Measurements from ENCODE around the gene IRAK3. TPM values are rescaled to one million over a fixed set of nuclear protein-coding genes. Genes with fewer than 3 reads are reported as not detected.

Gene IRAK3
- total RNA-seq, 1 experiment from 2014 or later: 12.0 TPM

DNA sequence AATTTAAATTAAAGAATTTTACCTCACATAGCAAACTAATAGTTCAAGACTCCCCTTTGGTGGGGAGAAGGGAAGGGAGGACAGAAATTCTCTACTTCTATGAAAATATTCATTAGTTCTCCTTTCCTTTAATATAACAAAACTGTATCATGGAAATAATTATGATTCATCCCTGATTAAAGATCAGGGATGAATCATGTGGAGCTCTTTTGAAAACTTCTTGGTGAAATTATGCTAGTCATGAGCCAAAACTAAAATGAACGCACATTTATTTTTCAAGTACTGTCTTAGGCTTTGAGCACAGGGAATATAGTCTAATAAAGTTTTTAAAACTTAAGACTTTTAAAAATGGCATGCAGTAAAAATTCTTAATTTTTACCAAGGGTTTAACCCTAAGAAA is 36.3 kb upstream of the IRAK3 start:
- H3K9me3 Mint-ChIP-seq (ENCODE audit: low read depth, unreplicated experiment): no peaks in the 10 kb centered on the region
- H3K27ac Mint-ChIP-seq (ENCODE audit: unreplicated experiment): no peak overlapping the region
- H3K36me3 Mint-ChIP-seq (ENCODE audit: insufficient read depth, unreplicated experiment): peaks cover 3% of the 10 kb centered on the region
- H3K27me3 Mint-ChIP-seq (ENCODE audit: unreplicated experiment): no peaks in the 10 kb centered on the region
- CTCF ChIA-PET: no interaction called here
- H3K4me1 Mint-ChIP-seq (ENCODE audit: low read depth, unreplicated experiment): peaks cover 33% of the 10 kb centered on the region
- TF ChIP-seq, protein P1, sequence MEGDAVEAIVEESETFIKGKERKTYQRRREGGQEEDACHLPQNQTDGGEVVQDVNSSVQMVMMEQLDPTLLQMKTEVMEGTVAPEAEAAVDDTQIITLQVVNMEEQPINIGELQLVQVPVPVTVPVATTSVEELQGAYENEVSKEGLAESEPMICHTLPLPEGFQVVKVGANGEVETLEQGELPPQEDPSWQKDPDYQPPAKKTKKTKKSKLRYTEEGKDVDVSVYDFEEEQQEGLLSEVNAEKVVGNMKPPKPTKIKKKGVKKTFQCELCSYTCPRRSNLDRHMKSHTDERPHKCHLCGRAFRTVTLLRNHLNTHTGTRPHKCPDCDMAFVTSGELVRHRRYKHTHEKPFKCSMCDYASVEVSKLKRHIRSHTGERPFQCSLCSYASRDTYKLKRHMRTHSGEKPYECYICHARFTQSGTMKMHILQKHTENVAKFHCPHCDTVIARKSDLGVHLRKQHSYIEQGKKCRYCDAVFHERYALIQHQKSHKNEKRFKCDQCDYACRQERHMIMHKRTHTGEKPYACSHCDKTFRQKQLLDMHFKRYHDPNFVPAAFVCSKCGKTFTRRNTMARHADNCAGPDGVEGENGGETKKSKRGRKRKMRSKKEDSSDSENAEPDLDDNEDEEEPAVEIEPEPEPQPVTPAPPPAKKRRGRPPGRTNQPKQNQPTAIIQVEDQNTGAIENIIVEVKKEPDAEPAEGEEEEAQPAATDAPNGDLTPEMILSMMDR (IDR thresholded peaks at IDR 0.05; ENCODE audit: unreplicated experiment): no peak
- no peak for DNase-seq
- intact Hi-C loops (cut with micrococcal nuclease; ENCODE audit: unreplicated experiment): no loop called here
- no peak overlapping the region for H3K4me3 Mint-ChIP-seq (ENCODE audit: low read depth, unreplicated experiment)
- no TSS peak for BruUV-seq (replicated peaks)

DNA sequence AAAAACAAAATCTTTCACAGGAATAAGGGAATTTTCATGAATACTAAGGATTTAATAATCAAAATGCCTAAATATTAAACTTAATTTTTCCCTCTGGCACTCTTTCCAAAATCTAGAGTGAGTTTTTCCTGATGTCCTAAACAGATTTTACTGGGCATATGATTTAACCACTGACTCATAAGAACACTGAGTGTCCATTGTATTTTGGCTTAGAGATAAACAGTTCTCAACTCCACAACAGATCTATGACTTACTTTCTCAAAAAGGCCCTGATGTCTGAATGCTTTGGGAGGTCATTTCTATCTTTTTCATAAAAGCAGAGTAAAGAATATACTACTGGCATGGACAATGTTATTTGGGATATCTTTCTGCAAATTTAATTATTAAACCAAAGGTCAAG is 34.2 kb upstream of the IRAK3 start:
- Mint-ChIP-seq H3K36me3 (ENCODE audit: insufficient read depth, unreplicated experiment) (peaks cover 18% of the 10 kb centered on the region), H3K27ac (ENCODE audit: unreplicated experiment) (no peak overlapping the region), H3K9me3 (ENCODE audit: low read depth, unreplicated experiment) (peaks cover 8% of the 10 kb centered on the region), H3K27me3 (ENCODE audit: unreplicated experiment) (no peaks in the 10 kb centered on the region), H3K4me3 (ENCODE audit: low read depth, unreplicated experiment) (no peak overlapping the region), H3K4me1 (ENCODE audit: low read depth, unreplicated experiment) (peaks cover 33% of the 10 kb centered on the region)
- BruUV-seq (replicated peaks): no TSS peak
- TF ChIP-seq, protein P1 (IDR thresholded peaks at IDR 0.05; ENCODE audit: unreplicated experiment): no peak
- CTCF ChIA-PET: no interaction called here
- intact Hi-C loops (cut with micrococcal nuclease; ENCODE audit: unreplicated experiment): no loop called here
- no peak for DNase-seq

DNA sequence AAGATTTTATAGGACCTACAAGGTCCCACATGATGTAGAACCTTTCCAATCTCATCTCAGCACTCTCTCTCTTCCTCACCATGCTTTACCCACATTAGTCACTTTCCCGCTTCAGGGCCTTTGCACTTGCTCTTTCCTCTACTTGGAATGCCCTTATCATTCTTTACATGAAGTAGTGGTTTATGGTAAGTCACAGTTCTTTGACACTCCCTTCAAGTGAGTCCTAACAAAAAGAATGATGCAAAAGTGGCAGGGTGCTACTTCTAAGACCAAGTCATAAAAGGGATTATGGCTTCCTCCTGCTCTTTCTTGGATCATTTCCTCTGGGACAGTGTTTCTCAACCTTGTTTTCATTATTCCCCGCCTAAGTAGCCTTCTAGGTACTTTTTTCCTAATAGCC is 32.4 kb upstream of the IRAK3 start:
- CTCF ChIA-PET: no interaction called here
- intact Hi-C loops (cut with micrococcal nuclease; ENCODE audit: unreplicated experiment): no loop called here

DNA sequence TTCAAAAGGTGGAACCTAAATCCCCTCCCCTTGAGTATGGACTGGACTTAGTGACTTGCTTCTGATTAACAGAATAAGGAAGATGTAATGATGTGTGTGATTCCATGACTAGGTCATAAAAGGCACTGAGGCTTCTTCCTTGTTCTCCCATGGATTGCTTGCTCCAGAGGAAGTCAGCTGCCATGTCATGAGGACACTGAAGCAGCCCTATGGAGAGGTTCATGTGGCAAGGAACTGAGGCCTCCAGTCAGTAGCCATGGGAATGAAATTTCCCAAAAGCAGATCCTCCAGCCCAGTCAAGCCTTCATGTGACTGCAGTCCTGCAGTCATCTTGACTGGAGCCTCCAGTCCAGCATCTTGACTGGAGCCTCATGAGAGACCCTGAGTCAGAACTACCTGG is 29.9 kb upstream of the IRAK3 start:
- no TSS peak for BruUV-seq (replicated peaks)

More for the DNA sequence above, 32.4 kb upstream of the IRAK3 start:
- Mint-ChIP-seq H3K27ac (ENCODE audit: unreplicated experiment) (no peak overlapping the region), H3K36me3 (ENCODE audit: insufficient read depth, unreplicated experiment) (peaks cover 19% of the 10 kb centered on the region), H3K4me1 (ENCODE audit: low read depth, unreplicated experiment) (peaks cover 33% of the 10 kb centered on the region), H3K27me3 (ENCODE audit: unreplicated experiment) (no peaks in the 10 kb centered on the region), H3K9me3 (ENCODE audit: low read depth, unreplicated experiment) (peaks cover 10% of the 10 kb centered on the region), H3K4me3 (ENCODE audit: low read depth, unreplicated experiment) (no peak overlapping the region)
- TF ChIP-seq, protein P1 (IDR thresholded peaks at IDR 0.05; ENCODE audit: unreplicated experiment): no peak
- DNase-seq: no peak
- BruUV-seq (replicated peaks): no TSS peak

More for the DNA sequence above, 29.9 kb upstream of the IRAK3 start:
- intact Hi-C loops (cut with micrococcal nuclease; ENCODE audit: unreplicated experiment): no loop called here
- Mint-ChIP-seq H3K9me3 (ENCODE audit: low read depth, unreplicated experiment) (peaks cover 10% of the 10 kb centered on the region), H3K4me3 (ENCODE audit: low read depth, unreplicated experiment) (no peak overlapping the region), H3K4me1 (ENCODE audit: low read depth, unreplicated experiment) (peaks cover 33% of the 10 kb centered on the region), H3K27me3 (ENCODE audit: unreplicated experiment) (no peaks in the 10 kb centered on the region), H3K27ac (ENCODE audit: unreplicated experiment) (peak overlapping the region; percentile 73), H3K36me3 (ENCODE audit: insufficient read depth, unreplicated experiment) (peaks cover 19% of the 10 kb centered on the region)
- DNase-seq: no peak
- CTCF ChIA-PET: interaction anchor here (0.9 to 1.9 kb wide), 2 partner anchors 11 to 14 kb away, joined by 3 to 7 read pairs; partner anchors contain the start of gene TMBIM4
- TF ChIP-seq, protein P1 (IDR thresholded peaks at IDR 0.05; ENCODE audit: unreplicated experiment): no peak
